ENCODE measurements around the gene RNF166. TPM values are rescaled to one million over a fixed set of nuclear protein-coding genes. Genes with fewer than 3 reads are reported as not detected.
A peak's percentile ranks its signal among the peaks of the same experiment; 100 is the strongest.

RNF166 gene
- total and polyA plus RNA-seq, 2 donors (not counting 1 experiment from before 2014, with no cell fraction given), result 6.6 to 9.7 TPM

DNA sequence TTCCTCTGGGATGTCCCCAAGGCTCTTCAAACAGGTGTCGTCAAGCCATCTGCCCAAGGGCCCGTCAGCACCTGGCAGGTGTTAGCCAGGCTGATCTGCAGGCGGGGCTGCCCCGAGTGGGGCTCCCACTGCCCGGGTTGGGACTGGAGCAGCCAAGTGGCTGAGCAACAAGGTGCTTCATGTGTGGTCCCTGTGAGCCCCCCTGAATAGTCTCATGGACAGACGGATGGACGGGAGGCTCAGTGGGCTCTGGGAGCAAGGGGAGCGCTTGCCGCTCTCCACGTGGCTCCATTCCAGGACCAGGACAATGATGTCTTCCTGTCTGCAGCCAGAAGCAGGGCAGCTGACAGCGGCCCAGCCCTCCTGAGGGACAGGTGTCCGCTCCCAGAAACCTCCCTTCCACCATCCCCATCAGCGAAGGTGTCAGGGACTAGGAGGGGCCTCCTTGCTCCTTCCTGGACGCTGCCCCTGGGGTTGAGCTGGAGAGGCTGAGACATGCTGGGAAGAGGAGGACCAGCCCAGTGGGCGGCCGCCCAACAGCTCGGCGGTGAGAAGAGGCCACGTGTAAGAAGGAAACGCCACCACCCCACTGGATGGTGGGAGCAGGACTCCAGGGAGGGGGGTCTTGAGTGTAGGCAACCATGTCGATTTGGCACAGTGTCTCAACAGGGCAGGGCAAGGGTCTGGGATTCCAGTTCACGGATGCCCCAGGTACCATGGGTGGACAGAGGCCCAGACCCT lies 29.5 kb downstream of the RNF166 start:
- Histone ChIP-seq H3K79me2 (ENCODE audit: control insufficient read depth, insufficient read depth, low read length) (no peaks in the 10 kb centered on the region), H2AFZ (ENCODE audit: low read length) (no peak overlapping the region), H3K9me3 (ENCODE audit: control insufficient read depth, insufficient read depth, low read depth, low read length) (no peaks in the 10 kb centered on the region), H3K4me3 (replicated peaks in 1 of 4; ENCODE audit: control extremely low read depth in 1 of 4, insufficient read depth in 1 of 4, low read depth in 3 of 4, low read length in 4 of 4) (no peak overlapping the region), H3K27ac (ENCODE audit: insufficient read depth, low read length) (no peak overlapping the region), H3K9ac (ENCODE audit: insufficient read depth, low read length) (no peak overlapping the region), H4K20me1 (ENCODE audit: control insufficient read depth, extremely low read depth, insufficient read depth, low read length) (no peaks in the 10 kb centered on the region), H3K27me3 (ENCODE audit: control insufficient read depth, insufficient read depth, low read length) (peaks cover 4% of the 10 kb centered on the region), H3K4me1 (ENCODE audit: control insufficient read depth, extremely low read depth, insufficient read depth, low read length) (no peaks in the 10 kb centered on the region), H3K36me3 (ENCODE audit: control insufficient read depth, insufficient read depth, low read length) (peaks cover 2% of the 10 kb centered on the region), H3K4me2 (ENCODE audit: extremely low read depth, insufficient read depth, low read length) (no peak overlapping the region)
- DNase-seq (ENCODE audit: low read depth in 2 of 2), result no peak
- TF ChIP-seq EZH2 (IDR thresholded peaks at IDR 0.05; ENCODE audit: low read length, missing control alignments), result no peak
- TF ChIP-seq CTCF (conservative IDR thresholded peaks at IDR 0.05 in 1 of 2, IDR thresholded peaks at IDR 0.05 in 1 of 2; ENCODE audit: low read depth in 1 of 2, low read length in 2 of 2), result no peak

DNA sequence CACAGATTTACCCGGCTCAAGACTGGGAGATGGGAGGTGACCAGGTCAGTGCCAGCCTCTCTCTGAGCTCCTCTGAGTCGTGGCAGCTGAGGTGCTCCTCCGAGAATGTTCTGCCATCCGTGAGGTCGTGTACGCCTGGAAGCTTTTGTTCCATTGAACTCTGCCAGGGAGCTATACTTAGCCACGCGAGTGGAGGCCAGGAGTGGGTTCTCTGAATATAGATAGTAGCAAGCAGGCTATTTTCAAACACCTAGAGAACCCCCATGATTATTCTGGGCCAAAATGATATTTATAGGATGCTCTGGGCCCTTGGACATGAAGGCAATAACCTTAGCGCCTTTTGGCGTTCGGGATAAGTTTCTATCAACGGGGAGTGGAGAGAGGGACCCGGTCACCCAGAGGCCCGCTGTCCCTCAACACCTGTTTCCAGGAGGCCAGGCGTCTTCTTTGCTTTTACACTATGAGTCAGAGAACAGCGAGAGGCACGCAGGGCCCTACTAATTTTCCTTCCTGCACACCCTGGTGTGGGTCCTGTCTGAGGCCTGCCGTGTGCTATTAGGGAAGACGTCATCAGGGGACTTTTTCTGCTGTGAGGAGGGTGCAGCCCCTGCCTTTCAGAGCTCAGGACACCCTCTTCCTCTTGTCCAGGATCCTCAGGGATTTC lies 32.4 kb downstream of the RNF166 start:
- Histone ChIP-seq H3K4me1 (ENCODE audit: control insufficient read depth, extremely low read depth, insufficient read depth, low read length) (no peaks in the 10 kb centered on the region), H2AFZ (ENCODE audit: low read length) (no peak overlapping the region), H3K79me2 (ENCODE audit: control insufficient read depth, insufficient read depth, low read length) (no peaks in the 10 kb centered on the region), H3K9ac (ENCODE audit: insufficient read depth, low read length) (no peak overlapping the region), H3K27me3 (ENCODE audit: control insufficient read depth, insufficient read depth, low read length) (peaks cover 4% of the 10 kb centered on the region), H4K20me1 (ENCODE audit: control insufficient read depth, extremely low read depth, insufficient read depth, low read length) (no peaks in the 10 kb centered on the region), H3K9me3 (ENCODE audit: control insufficient read depth, insufficient read depth, low read depth, low read length) (no peaks in the 10 kb centered on the region), H3K4me3 (replicated peaks in 1 of 4; ENCODE audit: control extremely low read depth in 1 of 4, insufficient read depth in 1 of 4, low read depth in 3 of 4, low read length in 4 of 4) (no peak overlapping the region), H3K27ac (ENCODE audit: insufficient read depth, low read length) (no peak overlapping the region), H3K36me3 (ENCODE audit: control insufficient read depth, insufficient read depth, low read length) (peaks cover 2% of the 10 kb centered on the region), H3K4me2 (ENCODE audit: extremely low read depth, insufficient read depth, low read length) (no peak overlapping the region)
- TF ChIP-seq EZH2 (IDR thresholded peaks at IDR 0.05; ENCODE audit: low read length, missing control alignments) (no peak), CTCF (conservative IDR thresholded peaks at IDR 0.05 in 1 of 2, IDR thresholded peaks at IDR 0.05 in 1 of 2; ENCODE audit: low read depth in 1 of 2, low read length in 2 of 2) (no peak)
- DNase-seq (ENCODE audit: low read depth in 2 of 2), result no peak

GRCh38 chr16:88672776-88673175 lies 33.4 kb downstream of the RNF166 start:
- Histone ChIP-seq H3K79me2 (ENCODE audit: control insufficient read depth, insufficient read depth, low read length) (no peaks in the 10 kb centered on the region), H3K36me3 (ENCODE audit: control insufficient read depth, insufficient read depth, low read length) (peaks cover 2% of the 10 kb centered on the region), H3K4me1 (ENCODE audit: control insufficient read depth, extremely low read depth, insufficient read depth, low read length) (no peaks in the 10 kb centered on the region), H3K4me2 (ENCODE audit: extremely low read depth, insufficient read depth, low read length) (no peak overlapping the region), H2AFZ (ENCODE audit: low read length) (no peak overlapping the region), H3K9me3 (ENCODE audit: control insufficient read depth, insufficient read depth, low read depth, low read length) (no peaks in the 10 kb centered on the region), H3K27me3 (ENCODE audit: control insufficient read depth, insufficient read depth, low read length) (no peaks in the 10 kb centered on the region), H3K27ac (ENCODE audit: insufficient read depth, low read length) (no peak overlapping the region), H4K20me1 (ENCODE audit: control insufficient read depth, extremely low read depth, insufficient read depth, low read length) (no peaks in the 10 kb centered on the region), H3K9ac (ENCODE audit: insufficient read depth, low read length) (no peak overlapping the region), H3K4me3 (replicated peaks in 1 of 4; ENCODE audit: control extremely low read depth in 1 of 4, insufficient read depth in 1 of 4, low read depth in 3 of 4, low read length in 4 of 4) (no peak overlapping the region)
- TF ChIP-seq EZH2 (IDR thresholded peaks at IDR 0.05; ENCODE audit: low read length, missing control alignments), result no peak
- peak in 1 of 2 donors; percentile 47 for TF ChIP-seq CTCF (conservative IDR thresholded peaks at IDR 0.05 in 1 of 2, IDR thresholded peaks at IDR 0.05 in 1 of 2; ENCODE audit: low read depth in 1 of 2, low read length in 2 of 2)
- DNase-seq (ENCODE audit: low read depth in 2 of 2), result no peak
